ENCODE results near the gene NGLY1. TPM values are rescaled to one million over a fixed set of nuclear protein-coding genes. Genes with fewer than 3 reads are reported as not detected.

NGLY1 gene
- total RNA-seq, 1 donor: 30.4 TPM

DNA sequence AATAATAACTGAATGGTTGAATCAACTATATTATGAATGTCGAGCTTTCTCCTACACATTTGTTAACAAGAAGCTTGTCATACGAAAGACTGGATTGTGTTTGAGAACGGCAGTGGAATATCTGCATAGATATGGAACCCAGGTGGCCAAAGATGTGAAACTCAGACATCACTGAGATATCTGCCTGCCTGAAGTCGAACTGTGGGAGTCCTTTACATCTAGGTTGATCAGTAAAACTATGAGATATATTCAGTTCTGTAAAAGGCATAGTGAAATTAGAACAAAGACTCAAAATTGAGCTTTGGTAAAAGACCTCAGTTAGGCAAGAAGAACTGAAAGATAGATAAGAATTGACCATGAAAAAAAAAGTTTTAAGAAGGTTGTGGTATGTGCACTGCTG, 77.0 kb downstream of the NGLY1 start:
- DNase-seq (ENCODE audit: low read depth): no peak
- H3K4me3 ChIP-seq (ENCODE audit: low read depth, low read length): no peak overlapping the region
- TF ChIP-seq, protein P1, sequence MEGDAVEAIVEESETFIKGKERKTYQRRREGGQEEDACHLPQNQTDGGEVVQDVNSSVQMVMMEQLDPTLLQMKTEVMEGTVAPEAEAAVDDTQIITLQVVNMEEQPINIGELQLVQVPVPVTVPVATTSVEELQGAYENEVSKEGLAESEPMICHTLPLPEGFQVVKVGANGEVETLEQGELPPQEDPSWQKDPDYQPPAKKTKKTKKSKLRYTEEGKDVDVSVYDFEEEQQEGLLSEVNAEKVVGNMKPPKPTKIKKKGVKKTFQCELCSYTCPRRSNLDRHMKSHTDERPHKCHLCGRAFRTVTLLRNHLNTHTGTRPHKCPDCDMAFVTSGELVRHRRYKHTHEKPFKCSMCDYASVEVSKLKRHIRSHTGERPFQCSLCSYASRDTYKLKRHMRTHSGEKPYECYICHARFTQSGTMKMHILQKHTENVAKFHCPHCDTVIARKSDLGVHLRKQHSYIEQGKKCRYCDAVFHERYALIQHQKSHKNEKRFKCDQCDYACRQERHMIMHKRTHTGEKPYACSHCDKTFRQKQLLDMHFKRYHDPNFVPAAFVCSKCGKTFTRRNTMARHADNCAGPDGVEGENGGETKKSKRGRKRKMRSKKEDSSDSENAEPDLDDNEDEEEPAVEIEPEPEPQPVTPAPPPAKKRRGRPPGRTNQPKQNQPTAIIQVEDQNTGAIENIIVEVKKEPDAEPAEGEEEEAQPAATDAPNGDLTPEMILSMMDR (IDR thresholded peaks at IDR 0.05; ENCODE audit: insufficient read depth, low read length): no peak

DNA sequence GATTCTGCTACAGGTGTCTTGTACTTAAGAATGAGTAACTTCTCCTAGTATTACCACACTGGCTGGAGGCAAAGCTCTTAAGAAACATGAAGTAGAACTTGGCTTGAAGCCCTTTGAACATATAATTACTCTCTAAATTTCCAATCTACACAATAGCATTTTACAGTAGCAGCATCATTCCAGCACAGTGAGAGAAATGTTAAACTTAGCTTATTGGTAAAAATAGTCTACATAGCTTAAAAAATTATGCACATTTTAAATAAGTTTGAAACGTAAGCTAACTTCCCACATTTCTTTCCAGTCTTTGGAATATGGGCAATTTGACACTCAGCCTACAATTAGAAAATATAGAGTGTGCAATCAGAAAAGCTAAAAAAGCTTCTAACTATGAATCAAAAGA, 85.7 kb downstream of the NGLY1 start:
- TF ChIP-seq, protein P1 (IDR thresholded peaks at IDR 0.05; ENCODE audit: insufficient read depth, low read length): no peak
- no peak for DNase-seq (ENCODE audit: low read depth)
- H3K4me3 ChIP-seq (ENCODE audit: low read depth, low read length): no peak overlapping the region

DNA sequence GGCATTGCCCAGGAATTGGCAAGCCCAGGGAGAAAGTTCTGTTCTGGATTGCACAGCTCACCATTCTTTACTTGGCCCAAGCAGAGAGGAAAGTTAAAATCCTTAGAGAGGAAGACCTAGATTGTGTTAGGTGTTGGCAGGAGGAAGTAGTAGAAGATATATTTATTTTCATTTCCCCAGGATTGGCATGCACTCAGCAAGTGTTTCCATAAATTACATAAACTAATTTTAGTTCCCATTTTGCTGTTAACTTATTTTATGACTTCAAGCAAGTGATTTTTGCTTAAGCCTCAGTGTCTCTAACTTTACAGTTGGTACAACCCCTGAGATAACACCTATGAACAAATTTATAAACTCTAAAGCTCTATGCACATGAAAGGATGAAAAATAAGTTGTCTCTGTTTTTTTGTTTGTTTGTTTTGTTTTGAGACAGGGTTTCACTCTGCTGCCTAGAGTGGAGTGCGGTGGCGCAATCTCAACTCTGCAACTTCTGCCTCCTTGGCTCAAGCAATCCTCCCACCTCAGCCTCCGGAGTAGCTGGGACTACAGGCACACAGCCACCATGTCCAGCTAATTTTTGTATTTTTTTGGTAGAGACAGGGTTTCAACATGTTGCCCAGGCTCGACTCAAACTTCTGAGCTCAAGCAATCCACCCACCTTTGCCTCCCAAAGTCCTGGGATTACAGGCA, 87.4 kb downstream of the NGLY1 start:
- no peak overlapping the region for H3K4me3 ChIP-seq (ENCODE audit: low read depth, low read length)
- TF ChIP-seq, protein P1 (IDR thresholded peaks at IDR 0.05; ENCODE audit: insufficient read depth, low read length): no peak
- DNase-seq (ENCODE audit: low read depth): no peak

DNA sequence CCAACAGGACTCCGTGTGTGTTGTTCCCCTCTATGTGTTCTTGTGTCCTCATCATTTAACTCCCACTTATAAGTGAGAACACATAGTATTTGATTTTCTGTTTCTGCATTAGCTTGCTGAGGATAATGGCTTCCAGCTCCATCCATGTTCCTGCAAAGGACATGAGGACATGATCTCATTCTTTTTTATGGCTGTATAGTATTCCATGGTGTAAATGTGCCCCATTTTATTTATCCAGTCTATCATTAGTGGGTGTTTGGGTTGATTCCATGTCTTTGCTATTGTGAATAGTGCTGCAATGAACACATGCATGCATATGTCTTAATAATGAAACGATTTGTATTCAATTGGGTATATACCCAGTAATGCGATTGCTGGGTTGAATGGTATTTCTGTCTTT, 90.0 kb downstream of the NGLY1 start:
- TF ChIP-seq, protein P1 (IDR thresholded peaks at IDR 0.05; ENCODE audit: insufficient read depth, low read length): no peak
- no peak for DNase-seq (ENCODE audit: low read depth)
- no peak overlapping the region for H3K4me3 ChIP-seq (ENCODE audit: low read depth, low read length)

DNA sequence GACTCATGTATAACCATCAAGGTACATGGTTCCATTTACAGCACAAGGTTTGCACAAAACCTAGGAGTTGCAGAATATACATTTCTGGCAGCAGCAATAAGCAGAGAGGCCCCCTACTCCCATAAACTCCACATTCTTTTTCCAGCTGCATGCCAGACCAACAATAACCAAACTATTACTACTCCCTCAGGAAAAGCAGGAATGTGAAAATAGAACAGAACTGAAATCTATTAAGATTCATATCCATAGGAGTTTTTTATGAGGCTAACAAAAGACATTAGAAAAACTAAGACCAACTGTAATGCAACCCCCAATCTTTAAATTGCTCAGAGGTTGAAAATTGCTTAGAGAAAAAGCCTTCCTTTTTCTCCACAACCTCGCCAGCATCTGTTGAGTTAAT, 90.9 kb downstream of the NGLY1 start:
- H3K4me3 ChIP-seq (ENCODE audit: low read depth, low read length): no peak overlapping the region
- no peak for DNase-seq (ENCODE audit: low read depth)
- TF ChIP-seq, protein P1 (IDR thresholded peaks at IDR 0.05; ENCODE audit: insufficient read depth, low read length): no peak

DNA sequence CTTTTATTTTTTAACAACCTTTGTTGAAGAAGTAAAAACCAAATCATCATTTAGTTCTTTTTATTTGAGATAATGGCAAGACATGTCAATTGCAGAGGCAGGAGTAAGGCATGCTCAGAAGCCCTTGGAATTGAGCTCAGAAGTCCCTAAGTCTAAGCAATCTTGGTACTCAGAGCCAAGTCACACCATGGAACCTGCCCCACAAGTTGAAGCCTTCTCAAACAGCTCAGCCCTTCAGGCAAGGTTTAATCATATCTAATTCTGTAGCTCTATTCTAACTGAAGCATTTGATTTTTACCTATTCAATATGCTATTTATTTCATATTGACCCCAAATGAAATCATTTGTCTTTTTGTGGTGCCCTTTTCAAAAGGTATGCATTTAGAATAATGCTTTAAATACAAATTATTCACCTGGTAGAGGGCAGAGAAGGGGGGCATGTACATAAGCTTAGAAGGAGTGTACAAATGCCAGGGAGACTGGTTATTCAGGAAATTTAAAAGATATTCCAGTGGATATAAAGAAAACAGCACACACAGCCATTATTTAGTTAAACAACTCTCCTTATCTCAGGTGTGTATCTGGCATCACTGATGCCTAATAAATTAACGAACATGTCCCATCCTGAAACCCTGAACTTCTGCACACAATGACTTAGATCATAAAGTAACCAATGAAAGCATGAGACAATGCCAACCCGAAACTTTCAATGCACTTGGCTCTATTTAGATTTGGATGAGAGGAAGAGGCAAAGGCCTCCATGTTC, 92.3 kb downstream of the NGLY1 start:
- TF ChIP-seq, protein P1 (IDR thresholded peaks at IDR 0.05; ENCODE audit: insufficient read depth, low read length): no peak

More for the DNA sequence above, 92.3 kb downstream of the NGLY1 start:
- DNase-seq (ENCODE audit: low read depth): no peak
- no peak overlapping the region for H3K4me3 ChIP-seq (ENCODE audit: low read depth, low read length)
